KMS-11 (cell line): Measurements from ENCODE around the gene PEX10.

Experiments
- H2AFZ ChIP-seq: fragments of 200-600 bp; sonication (generic); 2 replicates; pipeline ENCODE4 v1.6.1; 2016; ENCODE audit warnings: antibody characterized with exemption, mixed run types, low read depth
- H3K27ac ChIP-seq: fragments of 200-600 bp; sonication (generic); 2 replicates; pipeline ENCODE4 v1.6.1; 2016; ENCODE audit warnings: mild to moderate bottlenecking, mixed run types
- H3K27me3 ChIP-seq: fragments of 200-600 bp; sonication (generic); 2 replicates; pipeline ENCODE4 v1.6.1; 2017; ENCODE audit warnings: mild to moderate bottlenecking, low read depth, mixed run types, moderate library complexity; ENCODE audit not compliant: insufficient read depth
- H3K36me3 ChIP-seq: fragments of 200-600 bp; sonication (generic); 2 replicates; pipeline ENCODE4 v1.6.1; 2017; ENCODE audit warnings: mild to moderate bottlenecking, mixed run types; ENCODE audit not compliant: insufficient read depth
- H3K4me1 ChIP-seq: fragments of 200-600 bp; sonication (generic); 2 replicates; pipeline ENCODE4 v1.6.1; 2016; ENCODE audit warnings: mild to moderate bottlenecking, low read depth, mixed run types; ENCODE audit not compliant: poor library complexity, severe bottlenecking
- H3K4me2 ChIP-seq: fragments of 200-600 bp; sonication (generic); 2 replicates; pipeline ENCODE4 v1.7.0; 2016; ENCODE audit warnings: mild to moderate bottlenecking, mixed run types
- H3K4me3 ChIP-seq: fragments of 200-600 bp; sonication (generic); IDR thresholded peaks from 2 replicates; pipeline ENCODE4 v1.6.1; 2017; ENCODE audit warnings: low read depth, low read length, mixed read lengths; ENCODE audit not compliant: insufficient read depth
- H3K79me2 ChIP-seq: fragments of 200-600 bp; sonication (generic); 2 replicates; pipeline ENCODE4 v1.6.1; 2016; ENCODE audit warnings: low read depth, mixed run types; ENCODE audit not compliant: insufficient read depth
- H3K9ac ChIP-seq: fragments of 200-600 bp; sonication (generic); 2 replicates; pipeline ENCODE4 v1.6.1; 2016; ENCODE audit warnings: mild to moderate bottlenecking, mixed run types
- H4K20me1 ChIP-seq: fragments of 200-600 bp; sonication (generic); 2 replicates; pipeline ENCODE4 v1.6.1; 2016; ENCODE audit warnings: mild to moderate bottlenecking, mixed run types; ENCODE audit not compliant: insufficient read depth
- CTCF ChIP-seq: fragments of 200-600 bp; sonication (generic); conservative IDR thresholded peaks from 2 replicates; pipeline ENCODE4 v1.6.1; 2017; ENCODE audit warnings: low read depth, mild to moderate bottlenecking, antibody characterized with exemption, low read length, moderate library complexity, mixed read lengths

Gene PEX10

GRCh38 chr1:2414297-2414958 lies 2.1 kb upstream of the PEX10 start:
- H2AFZ ChIP-seq: peak overlapping the region; percentile 50; the same call in 1 of the 2 replicates
- H3K27ac ChIP-seq: no peak overlapping the region
- H3K4me3 ChIP-seq: peak overlapping the region; percentile 4

GRCh38 chr1:2413495-2414296 lies 1.3 kb upstream of the PEX10 start:
- H4K20me1 ChIP-seq: no peaks in the 10 kb centered on the region
- peaks cover 25% of the 10 kb centered on the region for H3K4me1 ChIP-seq
- no peak for TF ChIP-seq CTCF
- 0 out of 2 replicates have a peak, but pooled peaks cover 5% of the 10 kb centered on the region for H3K79me2 ChIP-seq
- no peak overlapping the region for H3K27ac ChIP-seq
- H3K4me2 ChIP-seq: peak overlapping the region; percentile 89
- peak overlapping the region; percentile 83 for H2AFZ ChIP-seq
- peak overlapping the region; percentile 81 for H3K9ac ChIP-seq
- H3K4me3 ChIP-seq: peak overlapping the region; percentile 39
- peaks cover 40% of the 10 kb centered on the region for H3K27me3 ChIP-seq
- no peaks in the 10 kb centered on the region for H3K36me3 ChIP-seq

More at GRCh38 chr1:2414297-2414958, 2.1 kb upstream of the PEX10 start:
- H4K20me1 ChIP-seq: no peaks in the 10 kb centered on the region
- H3K9ac ChIP-seq: no peak overlapping the region
- peak overlapping the region; percentile 89 for H3K4me2 ChIP-seq
- no peaks in the 10 kb centered on the region for H3K36me3 ChIP-seq
- H3K79me2 ChIP-seq: 0 out of 2 replicates have a peak, but pooled peaks cover 5% of the 10 kb centered on the region
- peaks cover 47% of the 10 kb centered on the region for H3K27me3 ChIP-seq
- peaks cover 25% of the 10 kb centered on the region for H3K4me1 ChIP-seq
- TF ChIP-seq CTCF: peak; percentile 95

GRCh38 chr1:2412773-2413494 lies 570 bp upstream of the PEX10 start:
- 0 out of 2 replicates have a peak, but pooled peaks cover 5% of the 10 kb centered on the region for H3K79me2 ChIP-seq
- no peaks in the 10 kb centered on the region for H4K20me1 ChIP-seq
- no peak for TF ChIP-seq CTCF
- peak overlapping the region; percentile 83 for H2AFZ ChIP-seq
- H3K4me3 ChIP-seq: peak overlapping the region; percentile 39
- peak overlapping the region; percentile 55 for H3K27ac ChIP-seq
- H3K4me2 ChIP-seq: peak overlapping the region; percentile 89
- H3K36me3 ChIP-seq: no peaks in the 10 kb centered on the region
- peaks cover 32% of the 10 kb centered on the region for H3K27me3 ChIP-seq
- peaks cover 25% of the 10 kb centered on the region for H3K4me1 ChIP-seq
- H3K9ac ChIP-seq: peak overlapping the region; percentile 81

- Histone ChIP-seq H3K27me3 (peaks cover 22% of the 10 kb centered on the region), H2AFZ (peak overlapping the region; percentile 71), H3K79me2 (0 out of 2 replicates have a peak, but pooled peaks cover 5% of the 10 kb centered on the region), H3K27ac (peak overlapping the region; percentile 42), H4K20me1 (no peaks in the 10 kb centered on the region), H3K9ac (peak overlapping the region; percentile 81), H3K4me3 (no peak overlapping the region), H3K4me2 (peak overlapping the region; percentile 92), H3K4me1 (peaks cover 25% of the 10 kb centered on the region), H3K36me3 (no peaks in the 10 kb centered on the region)
- TF ChIP-seq CTCF: no peak
Observed at GRCh38 chr1:2411801-2412394, 466 bp downstream of the PEX10 start.
